HCT116 (cell line): Measurements from ENCODE around the gene OR4S1. TPM values are rescaled to one million over a fixed set of nuclear protein-coding genes. Genes with fewer than 3 reads are reported as not detected.
"Not testable (repeated sequence)": the region's sequence is repeated elsewhere in the genome, so short reads cannot be mapped to it uniquely, and the experiment has no call there.

Source experiments
- ATAC-seq: fragments of 200-7000 bp; cut with Tn5 transposase; 2 replicates; pipeline ENCODE4 v1.9.1; 2020; ENCODE audit warnings: mild to moderate bottlenecking, moderate library complexity
- BruUV-seq: library from RNA; stranded (reverse); fragments of 400-500 nt; replicated peaks from 2 replicates; lab custom pipeline; 2021; lab: Mats Ljungman, UMichigan
- CTCF ChIA-PET: fragments of 300-600 bp; sonication (Branson Sonifier 250); formaldehyde crosslinking; loops from one replicate; lab custom pipeline; 2021; ENCODE audit warnings: antibody characterized with exemption; lab: Charles Lee
- POLR2A ChIA-PET: fragments of 300-600, 350-600 bp; sonication (Branson Sonifier 250); formaldehyde crosslinking; loops from one replicate; lab custom pipeline; 2021; ENCODE audit warnings: antibody characterized with exemption; lab: Charles Lee
- RAD21 ChIA-PET, 2 experiments: fragments of 300-600 bp; sonication (Branson Sonifier 250); formaldehyde crosslinking; loops; one replicate each; lab custom pipeline; 2023; ENCODE audit warnings: low total read pairs in 2 of 2; ENCODE audit not compliant: uncharacterized antibody in 2 of 2, unreplicated experiment in 2 of 2, low non-redundant PET in 1 of 2; lab: Charles Lee
- DNase-seq: peaks from one replicate; pipeline ENCODE4 v3.0.0-alpha.2; 2010; ENCODE audit warnings: low read depth, low spot score
- H2AFZ ChIP-seq: fragments of 200-600 bp; shearing (Covaris generic), sonication (generic); 2 replicates; pipeline ENCODE4 v1.6.1; 2017; ENCODE audit warnings: low read depth, mixed run types, mixed read lengths, antibody characterized with exemption, low read length; ENCODE audit not compliant: poor library complexity, severe bottlenecking
- H3K27ac ChIP-seq: 2 replicates; pipeline ENCODE4 v1.5.1; 2012; ENCODE audit warnings: low read depth, low read length
- H3K27me3 ChIP-seq: fragments of 200-600 bp; sonication (generic); 2 replicates; pipeline ENCODE4 v1.6.1; 2016; ENCODE audit warnings: mixed run types, low read length, mixed read lengths; ENCODE audit not compliant: insufficient read depth
- H3K36me3 ChIP-seq, 2 experiments: fragments of 200-500 bp in 1 of 2; fragments of 200-600 bp in 1 of 2; sonication (Bioruptor generic) in 1 of 2; sonication (generic) in 1 of 2; 2 replicates each; pipeline versions ENCODE4 v1.5.1 to v1.6.1; 2014 to 2016; ENCODE audit warnings: low read length in 2 of 2, inconsistent platforms in 1 of 2, mixed read lengths in 1 of 2, mixed run types in 1 of 2; ENCODE audit not compliant: insufficient read depth in 2 of 2, control insufficient read depth in 1 of 2
- H3K4me1 ChIP-seq, 2 experiments: fragments of 200-600 bp in 1 of 2; sonication (generic) in 1 of 2; 2 replicates each; pipeline versions ENCODE4 v1.5.1 to v1.6.1; 2012 to 2017; ENCODE audit warnings: low read length in 2 of 2, inconsistent platforms in 1 of 2, mild to moderate bottlenecking in 1 of 2, mixed read lengths in 1 of 2, mixed run types in 1 of 2, moderate library complexity in 1 of 2; ENCODE audit not compliant: insufficient read depth in 2 of 2, control insufficient read depth in 1 of 2
- H3K4me2 ChIP-seq: fragments of 200-600 bp; sonication (generic); 2 replicates; pipeline ENCODE4 v1.6.1; 2017; ENCODE audit warnings: mixed run types, low read length, mixed read lengths
- H3K4me3 ChIP-seq, 2 experiments: fragments of 200-600 bp in 1 of 2; sonication (generic) in 1 of 2; replicated peaks in 1 of 2; 2 replicates each; pipeline ENCODE4 v1.5.1; 2011 to 2016; ENCODE audit warnings: low read length in 2 of 2, control low read depth in 1 of 2, low read depth in 1 of 2, mild to moderate bottlenecking in 1 of 2, mixed read lengths in 1 of 2, mixed run types in 1 of 2
- H3K79me2 ChIP-seq: fragments of 200-600 bp; sonication (generic); 2 replicates; pipeline ENCODE4 v1.6.1; 2017; ENCODE audit warnings: mild to moderate bottlenecking, mixed run types, low read length, moderate library complexity, mixed read lengths; ENCODE audit not compliant: insufficient read depth
- H3K9ac ChIP-seq: fragments of 200-600 bp; sonication (generic); 2 replicates; pipeline ENCODE4 v1.6.1; 2016; ENCODE audit warnings: low read length, mixed read lengths
- H3K9me2 ChIP-seq: fragments of 200-600 bp; sonication (generic), shearing (Covaris generic); 2 replicates; pipeline ENCODE4 v1.6.1; 2017; ENCODE audit warnings: mixed run types, mild to moderate bottlenecking, moderate library complexity; ENCODE audit not compliant: insufficient read depth
- H3K9me3 ChIP-seq, 2 experiments: fragments of 200-500 bp in 1 of 2; fragments of 200-600 bp in 1 of 2; sonication (Bioruptor generic) in 1 of 2; sonication (generic) in 1 of 2; 2 replicates each; pipeline ENCODE4 v1.6.1; 2014 to 2017; ENCODE audit warnings: low read length in 2 of 2, mixed read lengths in 2 of 2, inconsistent platforms in 1 of 2, low read depth in 1 of 2, mild to moderate bottlenecking in 1 of 2, mixed run types in 1 of 2, moderate library complexity in 1 of 2; ENCODE audit not compliant: control insufficient read depth in 1 of 2, insufficient read depth in 1 of 2
- H4K20me1 ChIP-seq: fragments of 200-600 bp; sonication (generic), shearing (Covaris generic); 2 replicates; pipeline ENCODE4 v1.6.1; 2017; ENCODE audit warnings: mixed run types, mild to moderate bottlenecking, moderate library complexity; ENCODE audit not compliant: insufficient read depth
- ATF3 ChIP-seq: IDR thresholded peaks from 2 replicates; pipeline ENCODE4 v1.6.1; 2012
- CEBPB ChIP-seq: IDR thresholded peaks from 2 replicates; pipeline ENCODE4 v1.6.1; 2012; ENCODE audit warnings: low read depth
- EGR1 ChIP-seq: IDR thresholded peaks from 2 replicates; pipeline ENCODE4 v1.6.1; 2012; ENCODE audit warnings: low read depth
- ELF1 ChIP-seq: IDR thresholded peaks from 2 replicates; pipeline ENCODE4 v1.6.1; 2012; ENCODE audit warnings: low read depth, borderline replicate concordance
- EZH2 ChIP-seq: fragments of 200-600 bp; sonication (generic); IDR thresholded peaks from 2 replicates; pipeline ENCODE4 v1.6.1; 2017; ENCODE audit warnings: antibody characterized with exemption, mixed run types
- EZH2phosphoT487 ChIP-seq: fragments of 200-600 bp; IDR thresholded peaks from 2 replicates; pipeline ENCODE4 v1.6.1; 2018; ENCODE audit warnings: antibody characterized with exemption, borderline replicate concordance
- JUND ChIP-seq: IDR thresholded peaks from 2 replicates; pipeline ENCODE4 v1.6.1; 2012
- MAX ChIP-seq: IDR thresholded peaks from 2 replicates; pipeline ENCODE4 v1.6.1; 2012
- POLR2A ChIP-seq: IDR thresholded peaks from 2 replicates; pipeline ENCODE4 v1.7.0; 2011; ENCODE audit warnings: borderline replicate concordance; ENCODE audit not compliant: insufficient read depth, insufficient read length; ENCODE audit errors: extremely low read depth
- RAD21 ChIP-seq: IDR thresholded peaks from 2 replicates; pipeline ENCODE4 v1.6.1; 2012; ENCODE audit warnings: low read depth, mild to moderate bottlenecking
- REST ChIP-seq: IDR thresholded peaks from 2 replicates; pipeline ENCODE4 v1.6.1; 2012; ENCODE audit warnings: low read depth
- SIN3A ChIP-seq: IDR thresholded peaks from 2 replicates; pipeline ENCODE4 v1.6.1; 2012; ENCODE audit warnings: low read depth
- SP1 ChIP-seq: IDR thresholded peaks from 2 replicates; pipeline ENCODE4 v1.6.1; 2012; ENCODE audit warnings: low read depth
- SRF ChIP-seq: IDR thresholded peaks from 2 replicates; pipeline ENCODE4 v1.6.1; 2012; ENCODE audit warnings: low read depth
- TCF7L2 ChIP-seq: IDR thresholded peaks from 2 replicates; pipeline ENCODE4 v1.7.0; 2011; ENCODE audit warnings: borderline replicate concordance, inconsistent platforms; ENCODE audit not compliant: insufficient read depth, insufficient read length; ENCODE audit errors: extremely low read depth
- YY1 ChIP-seq: IDR thresholded peaks from 2 replicates; pipeline ENCODE4 v1.6.1; 2011; ENCODE audit warnings: low read length, low read depth, moderate library complexity, mild to moderate bottlenecking; ENCODE audit not compliant: insufficient replicate concordance; ENCODE audit errors: extremely low read depth
- ZBTB33 ChIP-seq: IDR thresholded peaks from 2 replicates; pipeline ENCODE4 v1.6.1; 2011; ENCODE audit warnings: mild to moderate bottlenecking, low read length, moderate library complexity; ENCODE audit not compliant: insufficient replicate concordance; ENCODE audit errors: extremely low read depth
- ZNF274 ChIP-seq: fragments of 200-500 bp; sonication (Bioruptor generic); IDR thresholded peaks from 2 replicates; pipeline ENCODE4 v1.6.1; 2014; ENCODE audit warnings: mild to moderate bottlenecking, low read depth, low read length, inconsistent platforms
- intact Hi-C: fragments of 100-400 bp; cut with micrococcal nuclease; formaldehyde crosslinking; loops from 2 replicates; pipeline ENCODE4 v1.10.0; 2022
- total RNA-seq: library from RNA; stranded (reverse); gene quantifications from one replicate; pipeline ENCODE4 v1.2.1, GENCODE V29; 2021; ENCODE audit not compliant: unreplicated experiment

Gene OR4S1
- total RNA-seq, 1 experiment from 2014 or later = not detected

- no TSS peak for BruUV-seq
- DNase-seq (no peak), ATAC-seq (no peak)
- Histone ChIP-seq H2AFZ (no peak overlapping the region), H3K27me3 (no peaks in the 10 kb centered on the region), H3K4me3 (no peak overlapping the region), H3K9me2 (no peaks in the 10 kb centered on the region), H3K4me2 (no peak overlapping the region), H3K36me3 (no peaks in the 10 kb centered on the region), H4K20me1 (no peaks in the 10 kb centered on the region), H3K9me3 (no peaks in the 10 kb centered on the region), H3K27ac (no peak overlapping the region), H3K79me2 (no peaks in the 10 kb centered on the region), H3K9ac (no peak overlapping the region), H3K4me1 (no peaks in the 10 kb centered on the region)
- RAD21 ChIA-PET = no interaction called here
- intact Hi-C loops = no loop called here
- CTCF ChIA-PET = no interaction called here
- POLR2A ChIA-PET = no interaction called here
- no peak for TF ChIP-seq TCF7L2
- TF ChIP-seq ZBTB33 = no peak
- TF ChIP-seq EZH2 = no peak
- no peak for TF ChIP-seq YY1
- TF ChIP-seq SIN3A = no peak
- no peak for TF ChIP-seq REST
- TF ChIP-seq JUND = no peak
- TF ChIP-seq EZH2phosphoT487 = no peak
- TF ChIP-seq MAX = no peak
- TF ChIP-seq POLR2A = no peak
- TF ChIP-seq SRF = no peak
- no peak for TF ChIP-seq CEBPB
- TF ChIP-seq ATF3 = no peak
- TF ChIP-seq RAD21 = no peak
- TF ChIP-seq ZNF274 = no peak
- TF ChIP-seq SP1 = no peak
- no peak for TF ChIP-seq ELF1
- TF ChIP-seq EGR1 = no peak
Measured at GRCh38 chr11:48341466-48341865, 35.4 kb downstream of the OR4S1 start.

GRCh38 chr11:48342505-48342904 lies 36.5 kb downstream of the OR4S1 start:
- DNase-seq, H3K27me3 ChIP-seq, CTCF ChIA-PET, ATAC-seq, H3K9me2 ChIP-seq, H3K79me2 ChIP-seq, H3K4me1 ChIP-seq, H3K9ac ChIP-seq, H3K4me3 ChIP-seq, H3K9me3 ChIP-seq, H3K4me2 ChIP-seq, BruUV-seq, H3K36me3 ChIP-seq, intact Hi-C loops, RAD21 ChIA-PET, H4K20me1 ChIP-seq, H3K27ac ChIP-seq, H2AFZ ChIP-seq, POLR2A ChIA-PET: not testable (repeated sequence)
